Effector memory CD8-positive, alpha-beta T cell (primary cell): ENCODE data around the gene RHOV.

ENCODE experiments used
- ATAC-seq: fragments of 150-1000 bp; cut with Tn5 transposase; replicated peaks from 2 replicates; pipeline ENCODE4 v1.10.0; 2021; ENCODE audit warnings: mild to moderate bottlenecking, moderate library complexity
- DNase-seq, 3 experiments: peaks; one replicate each; pipeline ENCODE4 v3.0.0; 2021
- H3K27ac Mint-ChIP-seq, 2 donors: one replicate each; pipeline ENCODE4 v1.8.0; 2022; ENCODE audit warnings: mild to moderate bottlenecking in 2 of 2, mixed read lengths in 2 of 2, moderate library complexity in 2 of 2
- H3K27me3 Mint-ChIP-seq, 2 donors: one replicate each; pipeline ENCODE4 v1.8.0; 2022; ENCODE audit warnings: mixed read lengths in 2 of 2
- H3K36me3 Mint-ChIP-seq: one replicate; pipeline ENCODE4 v1.8.0; 2022; ENCODE audit warnings: mild to moderate bottlenecking, moderate library complexity, mixed read lengths; ENCODE audit not compliant: insufficient read depth
- H3K4me1 Mint-ChIP-seq, 2 donors: one replicate each; pipeline ENCODE4 v1.8.0; 2022; ENCODE audit warnings: low read depth in 2 of 2, mixed read lengths in 2 of 2
- H3K4me3 Mint-ChIP-seq, 2 donors: one replicate each; pipeline ENCODE4 v1.8.0; 2022; ENCODE audit warnings: mild to moderate bottlenecking in 2 of 2, mixed read lengths in 2 of 2, moderate library complexity in 2 of 2
- H3K9me3 Mint-ChIP-seq, 2 donors: one replicate each; pipeline ENCODE4 v1.8.0; 2022; ENCODE audit warnings: mixed read lengths in 2 of 2
- total RNA-seq, 9 experiments: gene quantifications; one replicate each; lab custom pipeline; 2026; lab: John Stamatoyannopoulos, UW

Gene RHOV, protein sequence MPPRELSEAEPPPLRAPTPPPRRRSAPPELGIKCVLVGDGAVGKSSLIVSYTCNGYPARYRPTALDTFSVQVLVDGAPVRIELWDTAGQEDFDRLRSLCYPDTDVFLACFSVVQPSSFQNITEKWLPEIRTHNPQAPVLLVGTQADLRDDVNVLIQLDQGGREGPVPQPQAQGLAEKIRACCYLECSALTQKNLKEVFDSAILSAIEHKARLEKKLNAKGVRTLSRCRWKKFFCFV
- total RNA-seq: 0 to 0.63 (median 0.23) reads per million in 9 experiments

DNA sequence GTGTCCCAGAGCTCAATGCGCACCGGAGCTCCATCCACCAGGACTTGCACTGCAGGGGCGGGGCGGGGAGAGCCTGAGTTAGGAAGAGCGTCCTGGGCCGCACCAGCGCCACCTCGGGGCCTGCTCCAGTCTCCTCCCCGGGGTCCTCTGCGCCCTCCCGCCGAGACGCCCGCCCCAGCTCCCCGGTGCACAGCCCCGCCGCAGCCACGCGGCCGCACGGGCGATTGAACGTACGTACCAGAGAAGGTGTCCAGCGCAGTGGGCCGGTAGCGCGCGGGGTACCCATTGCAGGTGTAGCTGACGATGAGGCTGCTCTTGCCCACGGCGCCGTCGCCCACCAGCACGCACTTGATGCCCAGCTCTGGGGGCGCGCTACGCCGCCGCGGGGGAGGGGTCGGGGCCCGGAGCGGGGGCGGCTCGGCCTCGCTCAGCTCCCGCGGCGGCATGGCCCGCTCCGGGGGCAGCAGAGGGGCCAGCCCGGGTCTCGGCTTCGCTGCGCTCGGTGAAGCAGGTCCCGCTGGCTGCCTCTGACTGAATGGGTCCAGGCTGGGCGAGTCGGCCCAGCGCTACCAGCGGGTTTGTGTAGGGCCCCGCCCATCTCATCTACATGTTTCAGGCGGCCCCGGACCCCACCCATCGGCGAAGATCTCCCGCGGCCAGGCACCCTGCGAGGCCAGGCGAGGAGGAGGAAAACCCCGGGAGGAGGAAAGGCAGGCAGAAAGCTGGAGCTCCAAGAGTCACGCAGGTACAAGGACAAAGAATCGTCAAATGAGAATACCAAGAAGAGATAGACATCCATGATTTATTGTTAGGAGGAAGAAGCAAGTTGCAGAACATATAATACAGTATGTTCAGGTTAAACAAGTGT lies at the start of gene RHOV:
Gene RHOV (minus strand): TSS at position 541 of the 868 bp plus-strand sequence. CDS start 95 bp downstream, at position 446.
- peaks cover 5% of the 10 kb centered on the region in 2 donors for H3K4me1 Mint-ChIP-seq
- ATAC-seq (peak; percentile 89), DNase-seq (peak; percentile 34 to 45 (median 45))
- peak within 1 kb of the TSS; percentile 73 to 80 for H3K4me3 Mint-ChIP-seq
- H3K27me3 Mint-ChIP-seq: peaks cover 0 to 25% of the 10 kb centered on the region in 2 donors
- H3K36me3 Mint-ChIP-seq: no peaks in the 10 kb centered on the region
- no peak within 1 kb of the TSS for H3K27ac Mint-ChIP-seq
- no peaks in the 10 kb centered on the region for H3K9me3 Mint-ChIP-seq

DNA sequence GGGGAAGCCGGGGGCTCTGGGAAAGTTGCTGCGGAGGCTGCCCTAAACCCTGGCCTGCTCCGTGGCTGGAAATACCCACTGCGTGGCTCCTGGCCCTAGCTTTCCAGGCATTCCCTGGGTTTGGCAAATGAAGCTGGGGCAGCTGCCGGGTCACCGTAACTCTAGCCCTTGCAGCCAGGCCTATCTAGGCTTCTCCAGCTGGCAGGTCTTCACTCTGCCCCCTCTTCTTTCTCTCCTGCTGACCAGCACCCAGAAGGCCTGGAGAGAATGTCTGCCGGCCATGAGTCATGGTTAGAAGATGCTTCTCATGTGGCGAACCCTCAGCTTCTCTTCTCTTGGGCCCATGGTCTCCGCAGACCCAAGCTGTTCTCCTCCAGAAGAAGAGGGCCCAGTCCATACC lies 49.5 kb upstream of the RHOV start:
- H3K4me1 Mint-ChIP-seq: peaks cover 5 to 14% of the 10 kb centered on the region in 2 donors
- H3K9me3 Mint-ChIP-seq: no peaks in the 10 kb centered on the region

DNA sequence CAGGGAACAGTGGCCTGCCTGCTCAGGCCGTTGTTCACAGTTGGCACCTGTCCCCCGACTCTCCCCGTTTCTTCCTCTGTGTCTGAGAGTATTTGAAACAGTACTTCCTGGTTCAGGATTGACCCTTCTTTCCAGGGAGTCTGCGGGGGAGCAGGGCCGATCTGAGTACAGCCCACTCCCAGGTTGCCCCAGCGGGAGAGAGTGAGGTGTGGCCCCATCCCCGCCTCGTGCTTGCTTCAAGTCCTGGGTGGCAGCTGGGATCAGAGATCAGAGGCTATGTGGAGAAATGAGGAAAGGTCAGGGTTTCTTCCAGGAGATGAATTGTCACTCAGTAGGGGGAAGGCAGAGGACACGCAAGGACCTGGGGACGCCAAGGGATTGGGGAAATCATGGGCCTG lies 48.6 kb upstream of the RHOV start:
- Mint-ChIP-seq H3K4me1 (peaks cover 4 to 14% of the 10 kb centered on the region in 2 donors), H3K27me3 (peaks cover 20 to 33% of the 10 kb centered on the region in 2 donors), H3K9me3 (no peaks in the 10 kb centered on the region), H3K27ac (no peak overlapping the region), H3K36me3 (no peaks in the 10 kb centered on the region), H3K4me3 (no peak overlapping the region)
- DNase-seq (no peak), ATAC-seq (no peak)

More for the DNA sequence above, 49.5 kb upstream of the RHOV start:
- DNase-seq (no peak), ATAC-seq (no peak)
- Mint-ChIP-seq H3K27ac (no peak overlapping the region), H3K4me3 (no peak overlapping the region), H3K27me3 (peaks cover 20 to 40% of the 10 kb centered on the region in 2 donors), H3K36me3 (no peaks in the 10 kb centered on the region)

DNA sequence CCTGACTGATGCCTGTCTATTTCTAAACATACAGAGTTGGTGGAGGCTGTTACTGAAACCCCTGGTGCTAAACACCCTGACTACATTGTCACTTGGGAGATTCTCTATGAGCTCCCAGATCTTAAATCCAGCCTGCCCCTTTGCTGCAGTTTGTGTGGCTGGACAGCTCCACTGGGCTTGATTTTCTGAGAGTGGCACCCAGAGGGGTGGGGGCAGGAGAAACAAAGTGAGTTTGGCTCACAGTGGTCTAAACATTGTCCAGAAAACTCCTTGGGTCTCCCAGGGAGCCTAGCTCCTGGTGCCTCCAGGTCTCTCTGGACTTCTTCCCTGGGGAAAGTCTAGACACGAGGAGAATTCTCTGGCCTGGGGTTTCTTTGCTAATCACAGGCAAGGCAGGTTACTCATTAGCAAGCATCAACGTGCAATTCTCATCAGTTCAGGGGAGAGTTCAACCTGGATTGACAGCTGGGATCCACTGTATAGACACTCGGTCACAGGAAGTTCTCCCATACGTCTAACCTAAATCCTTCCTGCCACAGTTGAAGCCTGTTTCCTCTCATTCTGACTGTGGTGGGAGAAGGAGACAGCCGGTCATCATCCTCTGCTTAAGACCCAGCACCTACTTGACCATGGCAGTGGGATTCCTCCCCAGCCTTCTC lies 48.0 kb upstream of the RHOV start:
- no peaks in the 10 kb centered on the region for H3K36me3 Mint-ChIP-seq
- H3K4me3 Mint-ChIP-seq: no peak overlapping the region
- no peak for ATAC-seq
- H3K4me1 Mint-ChIP-seq: peaks cover 2 to 11% of the 10 kb centered on the region in 2 donors
- H3K27me3 Mint-ChIP-seq: peaks cover 15 to 30% of the 10 kb centered on the region in 2 donors
- no peaks in the 10 kb centered on the region for H3K9me3 Mint-ChIP-seq
- DNase-seq: no peak
- no peak overlapping the region for H3K27ac Mint-ChIP-seq

DNA sequence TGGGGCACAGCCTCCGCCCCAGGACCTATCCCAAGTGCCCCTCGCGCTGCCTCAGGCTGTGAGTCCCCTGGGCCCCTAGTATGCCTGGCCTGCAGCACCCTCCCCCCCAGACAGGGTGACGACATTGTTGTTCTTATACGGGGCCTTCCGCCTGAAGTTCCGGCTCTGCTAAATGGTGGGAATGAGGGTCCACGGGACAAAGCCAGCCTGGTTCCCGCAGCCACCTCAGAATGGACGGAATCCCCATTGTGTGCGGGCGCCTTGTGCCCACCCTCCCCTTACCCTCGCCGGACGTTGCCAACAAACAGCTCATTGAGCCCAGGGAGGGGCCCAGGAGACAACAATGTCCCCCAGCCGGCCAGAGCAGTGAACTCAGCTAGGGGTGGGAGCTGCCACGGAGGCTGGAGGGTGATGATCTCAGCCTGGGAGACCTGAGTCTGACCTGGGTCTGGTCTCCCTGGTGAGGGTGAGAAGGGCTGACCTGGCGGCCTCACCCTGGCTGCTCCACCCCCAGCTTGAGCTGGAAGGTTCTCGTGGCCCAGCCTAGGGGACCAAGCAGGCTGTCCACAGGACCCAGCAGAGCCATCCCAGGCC lies 44.9 kb upstream of the RHOV start:
- Mint-ChIP-seq H3K9me3 (no peaks in the 10 kb centered on the region), H3K4me1 (no peaks in the 10 kb centered on the region), H3K36me3 (no peaks in the 10 kb centered on the region), H3K27me3 (peaks cover 0 to 12% of the 10 kb centered on the region in 2 donors), H3K4me3 (no peak overlapping the region), H3K27ac (no peak overlapping the region)
- ATAC-seq (no peak), DNase-seq (no peak)

- DNase-seq (no peak), ATAC-seq (no peak)
- no peaks in the 10 kb centered on the region for H3K36me3 Mint-ChIP-seq
- H3K4me1 Mint-ChIP-seq: no peaks in the 10 kb centered on the region
- no peak overlapping the region for H3K4me3 Mint-ChIP-seq
- peaks cover 0 to 12% of the 10 kb centered on the region in 2 donors for H3K27me3 Mint-ChIP-seq
- no peaks in the 10 kb centered on the region for H3K9me3 Mint-ChIP-seq
- no peak overlapping the region for H3K27ac Mint-ChIP-seq
Measured at GRCh38 chr15:40918146-40918798, 44.2 kb upstream of the RHOV start.

GRCh38 chr15:40917585-40917984 lies 43.6 kb upstream of the RHOV start:
- H3K4me1 Mint-ChIP-seq: no peaks in the 10 kb centered on the region
- no peaks in the 10 kb centered on the region for H3K36me3 Mint-ChIP-seq
- H3K27ac Mint-ChIP-seq: no peak overlapping the region
- H3K4me3 Mint-ChIP-seq: no peak overlapping the region
- ATAC-seq (no peak), DNase-seq (no peak)
- H3K9me3 Mint-ChIP-seq: no peaks in the 10 kb centered on the region
- H3K27me3 Mint-ChIP-seq: peaks cover 0 to 12% of the 10 kb centered on the region in 2 donors

DNA sequence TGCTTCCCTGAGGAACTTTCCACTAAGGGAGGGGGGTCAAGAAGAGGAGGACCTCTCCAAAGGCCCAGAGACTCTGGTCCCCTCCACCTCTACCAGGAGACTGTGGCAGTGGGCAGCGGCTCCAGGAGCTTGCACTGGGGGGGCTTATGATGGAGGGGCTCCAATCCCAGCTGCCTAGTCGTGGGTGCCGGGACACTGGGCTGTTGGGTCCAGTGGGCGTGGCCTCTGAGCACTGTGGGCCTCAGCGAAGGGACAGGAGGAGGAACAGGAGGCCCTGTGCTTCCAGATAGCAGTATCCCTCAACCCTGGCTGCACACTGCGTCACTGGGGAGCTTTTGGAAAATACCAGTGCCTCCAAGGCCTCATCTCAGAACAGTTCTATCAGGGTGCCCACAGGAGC lies 41.6 kb upstream of the RHOV start:
- Mint-ChIP-seq H3K9me3 (no peaks in the 10 kb centered on the region), H3K4me1 (no peaks in the 10 kb centered on the region)
- no peak for ATAC-seq

GRCh38 chr15:40915116-40915661 lies 41.2 kb upstream of the RHOV start:
- Mint-ChIP-seq H3K9me3 (no peaks in the 10 kb centered on the region), H3K27ac (peak overlapping the region in 1 of 2 donors; percentile 38), H3K27me3 (peaks cover 0 to 12% of the 10 kb centered on the region in 2 donors), H3K4me3 (no peak overlapping the region), H3K4me1 (no peaks in the 10 kb centered on the region), H3K36me3 (no peaks in the 10 kb centered on the region)
- no peak for ATAC-seq
- DNase-seq: no peak

More for the DNA sequence above, 41.6 kb upstream of the RHOV start:
- Mint-ChIP-seq H3K4me3 (no peak overlapping the region), H3K36me3 (no peaks in the 10 kb centered on the region), H3K27me3 (peaks cover 0 to 12% of the 10 kb centered on the region in 2 donors), H3K27ac (no peak overlapping the region)
- DNase-seq: no peak

DNA sequence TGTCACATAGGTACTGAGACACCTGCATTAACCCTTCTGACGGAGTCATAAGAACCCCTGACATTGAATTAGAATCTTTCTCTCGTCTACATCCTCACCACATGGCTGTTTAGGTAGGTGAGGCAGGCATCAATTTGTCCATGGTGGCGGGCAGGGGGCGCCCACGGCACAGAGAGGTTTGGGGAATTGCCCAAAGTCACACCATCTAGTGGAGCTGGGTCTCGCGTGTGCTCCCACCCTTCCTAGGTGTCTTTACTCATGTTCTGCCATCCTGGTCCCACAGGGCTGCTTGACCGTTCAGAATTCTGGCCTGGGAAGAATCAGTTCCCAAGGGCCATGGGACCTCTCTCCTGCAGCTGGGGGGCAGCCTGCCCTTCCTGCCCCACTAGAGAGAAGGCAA lies 40.5 kb upstream of the RHOV start:
- H3K4me1 Mint-ChIP-seq: no peaks in the 10 kb centered on the region
- DNase-seq (no peak), ATAC-seq (no peak)
- H3K4me3 Mint-ChIP-seq: no peak overlapping the region
- no peak overlapping the region for H3K27ac Mint-ChIP-seq
- no peaks in the 10 kb centered on the region for H3K9me3 Mint-ChIP-seq
- H3K27me3 Mint-ChIP-seq: peaks cover 0 to 12% of the 10 kb centered on the region in 2 donors
- H3K36me3 Mint-ChIP-seq: no peaks in the 10 kb centered on the region

DNA sequence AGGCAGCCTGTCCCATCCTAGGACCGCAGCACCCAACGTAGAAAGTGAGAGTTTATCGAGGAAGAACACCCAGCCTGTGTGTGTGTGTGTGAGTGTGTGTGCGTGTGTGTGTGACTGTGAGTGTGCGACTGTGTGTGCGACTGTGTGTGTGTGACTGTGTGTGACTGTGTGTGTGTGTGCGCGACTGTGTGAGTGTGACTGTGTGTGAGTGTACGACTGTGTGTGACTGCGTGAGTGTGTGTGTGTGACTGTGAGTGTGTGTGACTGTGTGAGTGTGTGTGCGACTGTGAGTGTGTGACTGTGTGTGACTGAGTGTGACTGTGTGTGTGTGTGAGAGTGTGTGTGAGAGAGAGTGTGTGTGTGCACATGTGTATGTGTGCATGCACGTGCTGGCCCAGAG lies 40.0 kb upstream of the RHOV start:
- Mint-ChIP-seq H3K9me3 (no peaks in the 10 kb centered on the region), H3K4me1 (no peaks in the 10 kb centered on the region), H3K27me3 (peaks cover 0 to 12% of the 10 kb centered on the region in 2 donors), H3K4me3 (no peak overlapping the region), H3K27ac (no peak overlapping the region), H3K36me3 (no peaks in the 10 kb centered on the region)
- DNase-seq (no peak), ATAC-seq (no peak)

DNA sequence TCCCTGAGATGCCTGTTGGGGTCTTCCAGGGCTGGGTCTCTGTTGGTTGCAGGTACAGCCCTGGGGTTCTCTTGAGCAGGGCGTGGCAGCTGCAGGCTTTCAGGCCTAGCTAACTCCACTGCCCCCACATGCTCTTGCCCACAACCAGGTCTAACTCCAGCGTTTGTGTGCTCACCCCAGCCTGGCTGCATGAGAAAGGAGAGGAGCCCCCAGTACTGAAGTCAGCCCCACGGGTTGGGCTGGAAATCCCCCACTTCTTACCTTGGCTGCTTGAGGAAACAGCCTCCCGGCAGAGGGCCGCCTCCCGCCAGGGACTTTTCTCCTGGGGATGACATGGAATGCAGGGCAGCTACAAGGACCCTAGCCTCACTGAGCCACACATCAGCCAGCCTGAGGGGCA lies 38.4 kb upstream of the RHOV start:
- H3K36me3 Mint-ChIP-seq: peaks cover 4% of the 10 kb centered on the region
- peaks cover 2 to 6% of the 10 kb centered on the region in 2 donors for H3K4me1 Mint-ChIP-seq
- H3K27ac Mint-ChIP-seq: no peak overlapping the region
- ATAC-seq (no peak), DNase-seq (no peak)
- peaks cover 0 to 12% of the 10 kb centered on the region in 2 donors for H3K27me3 Mint-ChIP-seq
- no peak overlapping the region for H3K4me3 Mint-ChIP-seq
- H3K9me3 Mint-ChIP-seq: no peaks in the 10 kb centered on the region
